EL (cell line): Measurements from ENCODE around the gene TIMM13.

Experiments used
- DNase-seq: peaks from one replicate; pipeline ENCODE4 v3.0.0-alpha.2; 2016

Gene TIMM13

DNA sequence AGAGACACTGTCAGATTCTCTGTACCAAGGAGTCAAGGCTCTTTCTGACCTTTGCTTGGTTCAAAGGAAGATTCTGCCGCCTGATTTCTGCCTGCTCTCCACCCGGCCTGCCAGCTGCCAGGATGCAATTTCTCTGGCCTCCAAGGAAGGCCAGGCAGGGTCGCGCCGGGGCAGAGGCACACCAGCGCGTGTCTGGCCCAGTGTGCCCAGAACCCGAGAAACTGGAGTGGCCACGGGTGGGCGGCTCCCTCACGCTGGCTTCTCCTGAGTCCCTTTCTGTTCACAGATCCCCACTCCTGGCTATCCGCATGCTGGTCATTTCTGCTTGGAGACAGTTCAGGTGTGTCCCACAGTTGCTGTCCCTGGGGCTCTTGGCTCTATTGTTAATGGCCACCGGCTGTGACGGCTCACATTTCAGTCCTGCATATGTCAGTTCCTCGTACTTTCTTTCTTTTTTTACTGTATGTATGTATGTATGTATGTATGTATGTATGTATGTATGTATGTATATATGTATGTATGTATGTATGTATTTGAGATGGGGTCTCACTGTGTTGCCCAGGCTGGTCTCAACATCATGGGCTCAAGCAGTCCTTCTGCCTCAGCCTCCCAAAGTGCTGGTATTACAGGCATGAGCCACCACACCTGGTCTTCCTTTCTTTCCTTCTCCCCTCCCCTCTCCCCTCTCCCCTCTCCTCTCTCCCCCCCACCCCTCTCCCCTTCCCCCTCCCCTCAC lies 50.4 kb downstream of the TIMM13 start:
- no peak for DNase-seq
